ENCODE results near the gene SMC2.

SMC2 gene

DNA sequence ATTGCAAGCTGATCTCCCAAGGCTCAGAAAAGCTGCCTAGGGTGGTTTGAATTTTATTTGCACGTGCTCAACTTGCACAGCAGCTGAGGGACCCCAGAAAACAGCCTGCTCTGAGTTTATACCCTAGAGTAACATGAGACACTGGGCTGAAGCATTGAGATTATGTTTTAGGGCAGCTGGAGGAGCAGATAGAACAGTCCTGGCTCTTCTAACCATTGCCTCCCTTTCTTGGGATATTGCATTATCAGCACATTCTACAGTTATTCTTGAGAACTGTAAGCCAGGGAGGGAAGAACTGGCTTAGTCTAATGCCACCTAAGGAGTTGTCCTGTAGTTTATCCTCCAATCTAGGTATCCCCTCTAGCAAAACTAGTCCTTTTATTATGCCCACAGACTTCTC is 10.3 kb downstream of the SMC2 start:
- no peak for DNase-seq (ENCODE audit: low read depth, low spot score)

DNA sequence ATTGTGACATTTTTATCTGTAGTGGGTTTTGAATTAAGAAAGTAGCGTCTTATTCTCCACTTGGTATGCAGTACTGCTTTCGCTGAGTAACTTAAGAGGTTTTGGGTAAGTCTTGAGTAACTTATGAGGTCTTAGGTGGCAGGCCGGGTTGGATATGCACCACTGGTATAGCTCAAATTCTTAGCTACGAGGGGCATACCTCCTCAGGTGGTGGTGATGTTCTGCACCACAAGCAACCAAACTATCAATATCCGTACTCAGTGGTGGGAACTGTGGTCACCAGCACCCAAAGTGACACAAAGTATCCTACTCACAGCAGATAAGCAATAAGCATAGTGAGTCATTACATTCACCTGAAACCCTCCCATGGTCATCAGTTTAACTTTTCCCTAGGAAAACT is 13.7 kb downstream of the SMC2 start:
- no peak for DNase-seq (ENCODE audit: low read depth, low spot score)

DNA sequence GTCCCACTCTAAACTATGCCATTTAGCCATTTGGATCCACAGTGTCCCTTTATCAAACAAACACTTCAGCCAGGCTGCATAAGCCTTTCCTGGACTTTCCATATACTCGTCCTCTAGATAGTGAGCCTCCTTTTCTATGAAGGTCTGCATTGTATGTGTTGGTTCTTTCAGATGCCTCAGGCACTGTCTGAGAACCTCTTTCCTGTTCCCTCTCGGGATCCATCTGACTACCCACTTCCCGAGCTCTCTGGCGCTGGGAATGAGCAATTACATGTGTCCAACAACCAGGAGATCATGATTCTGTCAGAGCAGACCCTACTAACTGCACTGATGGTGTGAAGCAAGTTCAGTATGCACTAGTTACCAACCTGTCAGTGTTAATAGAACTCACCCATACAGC is 14.2 kb downstream of the SMC2 start:
- DNase-seq (ENCODE audit: low read depth, low spot score): no peak

DNA sequence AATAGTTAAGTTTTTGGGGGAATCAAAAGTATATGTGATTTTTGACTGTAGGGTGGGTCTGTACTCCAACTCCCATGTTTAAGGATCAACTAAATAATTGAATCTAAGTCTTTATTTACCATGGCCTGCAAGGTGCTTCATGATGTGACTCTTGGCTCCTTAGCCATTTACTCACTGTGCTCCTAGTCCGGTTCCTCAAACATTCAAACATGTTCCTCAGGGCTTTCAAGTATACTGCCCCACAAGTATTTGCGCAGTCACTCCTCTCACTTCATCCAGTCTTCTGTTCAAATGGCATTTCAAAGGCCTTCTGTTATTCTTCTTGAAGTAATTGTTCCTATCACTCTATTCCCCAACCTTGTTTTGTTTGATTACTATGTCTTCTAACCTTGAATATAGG is 16.4 kb downstream of the SMC2 start:
- DNase-seq (ENCODE audit: low read depth, low spot score): no peak

DNA sequence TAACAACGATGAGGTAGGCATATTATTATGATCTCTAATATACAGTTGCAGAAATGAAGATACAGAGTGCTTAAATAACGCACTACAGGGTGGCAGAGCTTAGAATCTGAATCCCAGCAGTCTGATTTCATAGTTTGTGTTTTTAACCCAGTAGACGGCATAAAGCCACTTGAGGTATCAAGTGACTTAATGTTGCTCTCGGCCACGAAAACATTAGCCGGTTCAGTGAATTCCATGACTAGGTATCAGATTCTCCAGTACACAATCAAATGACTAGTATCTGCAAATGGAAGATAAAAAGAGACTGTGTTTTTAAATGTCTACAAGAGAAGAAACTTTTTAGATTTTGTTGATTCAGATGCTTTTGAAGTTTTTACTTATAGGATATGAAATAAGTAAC is 24.8 kb downstream of the SMC2 start:
- DNase-seq (ENCODE audit: low read depth, low spot score): no peak

DNA sequence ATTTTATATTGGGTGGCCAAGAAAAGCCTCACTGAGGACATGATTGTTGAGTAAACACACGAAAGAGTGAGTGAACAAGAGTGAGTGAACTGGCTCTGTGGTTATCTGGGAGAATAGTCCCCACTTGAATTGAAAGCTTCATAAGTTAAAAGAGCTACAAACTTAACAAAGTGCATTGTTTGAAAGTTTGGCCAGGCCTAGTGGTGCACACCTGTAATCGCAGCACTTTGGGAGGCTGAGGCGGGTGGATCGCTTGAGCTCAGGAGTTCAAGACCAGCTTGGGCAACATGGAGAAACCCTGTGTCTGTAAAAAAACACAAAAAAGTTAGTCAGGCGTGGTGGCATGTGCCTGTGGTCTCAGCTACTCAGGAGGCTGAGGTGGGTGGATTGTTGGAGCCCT is 26.9 kb downstream of the SMC2 start:
- no peak for DNase-seq (ENCODE audit: low read depth, low spot score)

DNA sequence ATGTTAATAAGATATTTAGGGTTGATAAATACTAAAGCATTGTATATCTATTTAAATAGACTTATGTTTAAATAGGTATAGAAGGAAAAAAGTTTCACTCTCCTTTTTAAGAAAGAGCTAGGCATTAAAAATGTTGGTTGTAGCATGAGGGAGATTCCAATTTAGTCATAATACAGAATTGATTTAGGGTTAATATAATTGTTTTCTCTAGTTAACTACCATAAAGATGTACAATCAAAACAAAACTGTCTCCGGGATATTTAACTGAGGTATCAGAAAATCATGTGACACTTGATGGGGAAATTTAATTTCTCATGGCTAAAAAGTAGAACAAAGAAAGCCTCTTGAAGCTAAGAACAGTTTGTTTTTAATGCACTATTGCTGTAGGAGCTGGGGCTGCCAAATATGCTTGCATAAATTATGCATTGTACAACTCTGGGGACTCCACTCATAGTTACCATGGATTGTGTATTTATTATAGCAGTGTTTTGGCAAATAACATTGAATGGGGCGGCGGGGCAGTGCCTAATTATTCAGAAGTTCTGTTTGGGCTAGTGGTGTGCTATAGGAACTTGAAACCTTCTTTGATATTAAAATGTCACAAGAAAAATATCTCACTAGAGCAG is 44.2 kb downstream of the SMC2 start:
- DNase-seq (ENCODE audit: low read depth, low spot score): peak; percentile 19

DNA sequence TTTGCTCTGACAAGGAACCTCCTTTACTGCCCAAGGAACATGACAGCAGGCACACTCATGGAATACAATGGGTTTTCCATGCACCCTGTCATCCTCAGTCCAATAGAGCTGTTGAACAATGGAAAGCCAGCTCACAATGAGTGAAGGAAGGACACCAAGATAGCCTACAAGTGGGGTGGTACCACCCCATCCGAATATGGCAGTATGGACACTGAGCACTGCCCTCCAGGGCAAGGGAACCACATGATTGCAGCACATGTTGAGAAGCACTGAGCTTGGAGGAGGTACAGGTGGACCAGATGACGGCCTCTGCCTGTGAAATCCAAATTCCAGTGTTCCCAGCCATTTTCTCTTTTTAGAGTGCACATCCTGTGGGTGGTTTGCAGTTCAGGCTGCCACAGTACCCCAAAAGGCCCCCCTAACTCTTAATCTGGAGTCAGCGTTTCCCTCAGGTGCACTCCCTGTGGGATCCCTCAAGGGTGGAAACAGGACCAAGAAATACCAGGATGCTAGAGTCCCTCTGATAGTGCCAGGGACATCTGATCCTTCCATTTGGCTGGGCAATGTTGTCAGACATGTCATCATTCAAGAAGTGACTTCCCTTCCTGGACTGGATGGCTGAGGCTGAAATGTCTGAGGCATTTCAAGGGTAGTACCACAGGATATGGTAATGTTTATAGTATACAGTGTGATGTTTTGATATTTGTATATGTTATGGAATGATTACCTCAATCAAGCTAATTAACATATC is 48.9 kb downstream of the SMC2 start:
- no peak for DNase-seq (ENCODE audit: low read depth, low spot score)

DNA sequence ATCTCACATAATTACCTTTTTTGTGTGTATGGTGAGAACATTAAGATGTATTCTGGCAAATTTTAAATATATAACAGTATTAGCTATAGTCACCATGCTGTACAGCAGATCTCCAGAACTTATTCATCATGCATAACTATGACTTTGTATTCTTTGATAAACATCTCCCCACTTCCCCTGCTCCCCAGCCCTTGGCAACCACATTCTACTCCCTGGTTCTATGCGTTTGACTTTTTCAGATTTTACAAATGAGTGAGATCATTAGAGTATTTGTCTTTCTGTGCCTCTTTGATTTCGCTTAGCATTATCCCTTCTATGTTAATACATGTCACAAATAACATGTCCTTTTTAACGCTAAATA is 49.4 kb downstream of the SMC2 start:
- no peak for DNase-seq (ENCODE audit: low read depth, low spot score)

DNA sequence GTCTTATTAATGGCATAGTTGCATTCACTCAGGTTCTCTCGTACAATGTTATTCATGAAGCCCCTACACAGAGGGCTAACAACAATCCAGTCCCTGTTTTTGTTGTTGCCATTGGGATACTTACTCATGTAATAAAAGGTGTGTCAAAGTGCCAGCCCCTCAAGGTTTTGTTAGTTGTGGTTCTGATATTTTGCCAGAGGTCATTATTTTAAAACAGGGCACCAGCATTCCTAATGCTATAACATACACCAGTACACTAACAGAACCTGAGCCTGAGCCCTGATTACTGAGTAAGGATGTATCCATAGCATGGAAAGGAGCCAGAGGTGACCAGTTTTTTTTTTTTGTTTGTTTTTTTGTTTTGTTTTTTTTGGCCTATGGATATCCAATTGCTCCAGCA is 50.2 kb downstream of the SMC2 start:
- peak; percentile 35 for DNase-seq (ENCODE audit: low read depth, low spot score)

DNA sequence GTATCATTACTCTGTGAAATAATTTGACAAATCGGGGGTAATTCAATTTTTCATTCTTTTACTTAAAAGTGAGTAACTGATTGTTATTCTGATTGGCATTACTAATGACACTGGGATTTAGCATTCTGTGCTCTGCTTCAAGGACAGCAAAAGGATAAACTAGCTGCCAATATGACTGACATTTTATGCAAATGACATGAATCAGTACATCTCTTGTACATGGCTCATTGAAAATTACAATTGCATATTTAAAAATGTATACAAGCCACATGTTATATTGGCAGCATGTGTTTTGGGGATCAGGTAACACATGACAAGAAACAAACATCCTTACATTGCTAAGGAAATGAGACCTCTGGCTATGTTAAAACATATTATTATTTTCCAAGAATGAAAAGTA is 79.0 kb downstream of the SMC2 start:
- no peak for DNase-seq (ENCODE audit: low read depth, low spot score)

DNA sequence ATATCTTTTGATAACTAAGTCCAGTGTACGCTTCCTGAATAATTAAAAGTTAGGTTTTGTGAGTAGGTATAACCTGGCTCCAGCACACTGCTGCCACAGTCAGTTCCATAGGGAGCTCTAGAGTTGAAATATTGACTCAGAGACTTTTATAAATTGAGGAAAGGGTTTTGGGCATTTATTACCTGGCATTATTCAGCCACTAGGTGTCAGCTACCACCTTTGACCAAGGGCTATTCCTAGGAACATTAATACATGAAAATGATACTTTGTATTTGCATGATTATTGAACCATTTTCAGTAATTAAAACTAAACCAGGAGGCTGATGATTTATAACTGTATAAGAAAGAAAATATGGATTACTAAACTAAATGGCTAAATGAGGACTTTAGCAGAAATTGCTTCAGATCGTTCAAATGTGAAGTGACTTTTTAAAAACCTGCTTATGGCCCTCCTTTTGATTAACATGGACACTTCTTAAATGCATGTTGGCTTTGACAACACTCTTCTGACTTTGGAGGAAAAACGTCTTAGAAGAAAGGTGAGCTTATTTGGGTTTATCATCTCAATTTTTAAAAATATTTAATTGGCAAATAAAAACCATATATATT is 83.0 kb downstream of the SMC2 start:
- peak; percentile 2 for DNase-seq (ENCODE audit: low read depth, low spot score)

DNA sequence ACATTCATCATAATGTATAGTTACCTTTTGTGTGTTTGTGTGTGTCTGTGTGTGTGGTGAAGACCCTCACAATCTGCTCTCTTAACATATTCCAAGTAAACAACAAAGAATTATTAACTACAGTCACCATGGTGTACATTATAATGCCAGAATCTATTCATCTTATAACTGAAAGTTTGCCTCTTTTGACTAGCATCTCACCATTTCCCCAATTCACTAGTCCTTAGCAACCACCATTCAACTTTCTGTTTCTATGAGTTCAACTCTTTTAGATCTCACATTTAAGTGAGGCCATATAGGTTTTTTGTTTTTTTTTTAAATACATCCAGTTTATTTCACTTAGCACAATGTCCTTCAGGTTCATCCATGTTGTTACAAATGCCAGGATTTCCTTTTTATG is 83.6 kb downstream of the SMC2 start:
- no peak for DNase-seq (ENCODE audit: low read depth, low spot score)
